Measurements from ENCODE around the gene EFNA5.
"Not testable (repeated sequence)": the region's sequence is repeated elsewhere in the genome, so short reads cannot be mapped to it uniquely, and the experiment has no call there.

EFNA5 gene

DNA sequence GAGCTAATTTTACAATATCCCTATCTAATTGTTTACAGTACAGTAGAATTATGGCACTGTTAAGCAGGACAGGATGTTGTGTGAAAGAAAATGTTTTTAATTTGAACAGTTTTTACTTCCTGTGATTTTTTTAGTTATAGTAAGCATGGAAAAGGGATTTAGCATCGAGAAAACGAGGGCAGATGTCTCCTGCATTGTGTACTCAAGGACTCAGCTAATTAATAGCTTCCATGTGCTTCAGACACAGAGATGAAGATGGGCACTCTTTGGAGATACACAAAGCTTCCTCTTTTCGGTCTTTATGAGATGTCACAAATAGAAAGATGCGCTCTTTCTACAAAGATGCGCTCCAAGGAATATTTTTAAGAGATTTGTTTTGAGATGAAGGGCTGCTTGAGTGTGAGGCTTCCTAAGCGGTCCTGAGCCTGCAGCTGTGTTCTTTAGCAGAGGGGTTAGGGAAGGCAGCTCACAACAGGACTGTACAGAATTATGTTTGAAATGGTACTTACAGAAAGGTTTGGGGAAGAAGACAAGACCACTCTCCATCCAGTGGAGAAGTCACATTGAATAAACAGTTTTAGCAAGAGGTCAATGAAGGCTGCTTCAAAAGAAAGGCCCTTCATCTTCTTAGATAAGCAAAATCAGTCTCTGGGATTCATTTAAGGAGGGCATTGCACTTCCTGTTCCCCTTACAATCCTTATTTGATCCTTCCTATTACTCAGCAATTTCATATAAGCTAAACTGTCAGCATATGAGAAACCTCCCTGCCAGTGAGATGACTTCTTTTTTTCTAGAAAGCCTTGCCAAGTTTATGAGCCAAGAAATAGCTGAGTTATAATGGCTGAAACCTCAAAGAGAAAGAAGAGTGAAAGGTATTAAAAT, 311.5 kb downstream of the EFNA5 start:
- no peak for DNase-seq

DNA sequence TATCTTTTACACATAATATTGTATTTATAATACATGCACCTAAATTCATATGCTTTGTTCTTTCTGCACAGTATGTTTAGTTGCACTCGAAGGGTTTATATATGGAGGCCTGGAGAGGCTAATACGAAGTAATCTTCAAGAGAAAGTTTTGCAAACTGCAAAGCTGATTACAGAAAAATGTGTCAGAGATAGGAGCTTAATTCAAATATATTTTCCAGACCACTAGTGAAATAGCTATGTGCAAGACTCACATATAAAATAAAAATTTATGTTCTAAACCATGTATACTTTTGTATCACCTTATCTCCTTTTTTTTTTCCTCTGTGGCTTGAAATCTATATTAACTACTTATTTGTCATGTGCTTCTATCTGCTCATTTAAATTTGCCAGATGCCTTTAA, 313.8 kb downstream of the EFNA5 start:
- DNase-seq, result no peak

DNA sequence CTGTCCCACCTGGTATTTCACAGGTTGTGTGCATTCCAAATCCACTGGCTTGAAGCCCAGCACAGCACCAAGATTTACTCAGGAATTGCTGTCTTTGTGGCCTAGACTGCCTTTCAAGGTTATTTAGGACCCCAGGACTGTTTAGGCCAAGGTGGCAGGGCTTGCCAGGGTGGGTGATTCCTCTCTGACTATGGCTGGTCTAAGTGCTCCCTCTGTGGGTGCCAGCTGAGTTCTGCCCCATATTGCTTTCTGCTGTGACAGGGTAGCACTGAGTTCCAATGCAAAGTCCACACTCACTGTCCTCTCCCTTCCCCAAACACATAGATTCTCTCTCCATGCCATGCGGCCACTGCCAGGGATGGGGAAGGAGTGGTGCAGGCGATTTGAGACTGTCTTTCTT, 318.2 kb downstream of the EFNA5 start:
- no peak for DNase-seq

DNA sequence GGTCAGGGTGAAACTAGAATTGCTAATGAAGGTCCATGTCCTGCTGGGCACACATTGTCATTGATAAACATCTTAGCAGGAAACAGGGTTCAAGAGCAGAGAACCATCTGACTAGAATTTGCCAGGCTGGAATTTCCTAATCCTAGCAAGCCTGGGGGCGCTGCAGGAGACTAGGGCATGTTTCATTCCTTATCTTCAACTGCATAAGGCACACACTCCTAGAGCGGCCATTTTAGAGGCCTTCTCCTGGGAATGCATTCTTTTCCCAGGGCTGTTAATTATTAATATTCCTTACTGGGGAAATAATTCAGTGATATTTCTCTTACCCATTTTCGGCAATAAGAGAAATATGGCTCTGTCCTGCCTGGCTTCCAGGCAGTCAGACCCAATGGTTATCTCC, 324.2 kb downstream of the EFNA5 start:
- DNase-seq, result not testable (repeated sequence)

DNA sequence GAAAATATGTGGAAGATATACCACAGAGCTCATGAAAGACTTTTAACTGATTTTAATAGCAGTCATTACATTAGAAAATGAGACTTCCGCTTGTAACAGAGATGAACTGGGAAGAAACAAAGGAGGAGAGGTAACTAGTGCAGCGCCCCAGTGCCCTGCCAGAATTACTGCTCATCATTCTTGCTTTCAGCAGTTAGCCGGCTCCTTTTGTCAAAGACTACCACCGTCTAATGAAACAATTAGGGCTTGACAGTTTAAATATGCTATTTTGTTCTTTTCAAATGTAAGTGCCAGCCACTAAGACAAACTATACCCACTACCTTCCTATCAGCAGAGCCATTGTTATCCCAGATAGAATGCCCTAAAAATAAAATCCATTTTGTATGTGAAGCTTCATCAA, 328.4 kb downstream of the EFNA5 start:
- DNase-seq, result no peak

DNA sequence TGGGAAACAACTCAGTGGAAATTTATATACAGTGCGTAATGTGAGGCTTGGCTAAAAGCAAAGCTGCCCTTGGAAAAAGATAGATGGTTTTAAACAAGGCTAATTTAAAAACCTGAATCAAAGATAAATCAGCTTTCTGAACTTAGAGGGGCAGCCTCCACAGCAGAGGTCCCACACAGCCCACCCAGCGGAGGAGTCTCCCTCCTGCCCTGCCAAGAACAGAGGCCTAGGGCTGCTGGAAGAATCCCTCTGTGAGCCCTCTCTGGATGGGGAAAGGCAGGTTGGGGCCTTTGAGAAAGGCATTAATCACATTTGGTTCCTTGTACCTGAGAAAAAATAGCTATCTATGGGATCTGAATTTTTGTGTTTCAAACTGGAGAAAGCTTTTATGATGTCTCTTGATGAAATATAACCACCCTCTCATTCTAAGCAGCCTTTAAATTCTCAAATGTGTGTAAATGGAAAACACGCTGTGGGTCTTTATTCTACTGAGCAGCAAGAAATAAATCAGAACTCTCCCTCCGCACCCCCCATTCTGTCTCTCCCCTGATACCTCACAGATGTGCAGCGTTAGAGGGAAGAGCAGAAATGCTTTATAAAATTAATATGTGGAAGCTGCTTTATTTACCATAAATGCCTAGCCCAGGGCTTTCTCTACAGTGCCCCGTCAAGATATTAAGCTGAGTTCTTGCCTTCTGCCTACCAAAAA, 329.2 kb downstream of the EFNA5 start:
- DNase-seq, result no peak

DNA sequence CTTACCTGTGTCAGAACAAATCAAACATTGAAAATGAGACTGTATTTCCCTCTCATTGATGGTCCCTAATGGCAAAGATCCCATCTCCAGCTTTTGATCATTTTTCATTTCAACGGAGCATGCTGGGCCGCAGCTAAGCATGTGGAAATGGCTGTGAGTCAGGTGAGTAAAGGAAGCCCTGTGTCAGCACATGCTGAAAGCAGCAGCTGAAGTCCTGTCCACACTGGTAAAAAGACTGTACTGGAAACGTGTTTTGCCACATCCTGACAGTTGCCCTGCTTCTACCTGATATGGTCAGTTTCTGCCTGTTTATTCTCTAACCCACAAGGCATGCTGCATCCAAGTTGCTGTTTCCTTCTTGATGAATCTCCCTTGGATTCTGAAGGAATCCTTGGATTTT, 330.1 kb downstream of the EFNA5 start:
- no peak for DNase-seq

DNA sequence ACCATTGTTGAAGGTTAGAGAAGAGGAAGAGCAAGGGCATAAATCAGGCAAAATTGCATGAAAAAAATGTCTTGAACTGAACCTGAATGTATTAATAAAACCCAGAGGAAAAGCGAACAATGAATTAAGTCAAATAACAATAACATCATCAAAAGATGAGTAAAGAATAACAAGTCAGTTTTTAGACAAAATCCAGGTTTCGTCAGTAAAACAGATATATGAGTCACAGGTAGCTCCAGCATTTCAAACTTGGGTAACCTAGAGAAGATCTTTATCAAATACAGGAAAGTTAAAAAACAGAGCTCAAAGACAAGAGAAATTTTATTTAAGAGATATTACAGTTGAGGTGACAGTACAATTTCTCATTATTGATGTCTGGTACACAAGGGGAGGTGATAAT, 332.4 kb downstream of the EFNA5 start:
- DNase-seq, result no peak

DNA sequence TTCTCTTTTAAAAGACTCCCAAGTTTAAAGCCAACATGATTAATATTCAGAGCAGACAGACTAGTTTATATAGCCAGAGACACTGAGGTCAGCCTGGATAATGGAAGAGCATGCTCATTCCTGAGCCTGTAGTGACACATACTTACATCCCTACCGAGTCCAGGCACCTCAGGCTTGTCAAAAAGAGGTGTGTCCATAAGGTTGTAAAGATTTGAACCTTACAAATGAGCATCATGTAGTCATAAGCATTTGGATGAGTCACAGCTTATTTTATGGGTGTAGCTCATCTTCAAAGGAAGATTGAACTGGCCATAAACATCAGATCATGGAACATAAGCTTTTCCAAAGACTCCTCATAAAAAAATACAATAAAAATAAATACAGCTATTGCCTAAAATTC, 333.5 kb downstream of the EFNA5 start:
- DNase-seq, result no peak

DNA sequence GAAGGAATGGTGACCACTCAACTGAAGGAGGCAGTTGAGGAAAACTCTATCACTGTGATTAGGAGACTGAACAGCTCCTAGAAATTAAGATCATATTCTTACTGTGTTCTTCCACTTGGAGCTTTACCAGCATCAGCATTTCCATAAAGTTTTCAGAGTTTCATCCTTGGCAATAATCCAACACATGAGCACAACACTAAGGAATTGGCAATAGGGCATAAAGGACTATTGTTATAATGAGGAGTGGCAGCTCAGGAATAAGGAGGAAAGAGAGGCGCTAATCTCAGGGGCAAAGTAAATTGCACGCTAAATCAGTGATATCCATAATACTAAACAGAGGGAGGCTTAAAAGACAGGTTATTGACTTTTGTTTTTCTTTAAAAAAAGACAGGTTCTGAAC, 338.9 kb downstream of the EFNA5 start:
- no peak for DNase-seq

DNA sequence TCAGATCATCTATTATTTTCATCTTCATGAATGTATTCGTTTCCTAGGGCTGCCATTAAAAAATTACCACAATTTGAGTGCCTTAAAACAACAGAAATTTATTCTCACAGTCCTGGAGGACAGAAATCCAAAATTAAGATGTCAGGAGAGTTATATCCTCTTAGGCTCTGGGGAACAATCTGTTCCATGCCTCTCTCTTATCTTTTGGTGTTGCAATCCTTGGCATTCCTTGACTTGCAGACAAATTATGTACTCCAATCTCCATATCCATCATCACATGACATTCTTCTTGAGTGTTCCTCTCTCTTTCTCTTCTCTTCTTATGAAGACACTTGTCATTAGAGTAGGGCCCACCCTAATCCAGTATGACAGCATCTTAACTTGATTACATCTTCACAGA, 339.4 kb downstream of the EFNA5 start:
- DNase-seq, result no peak

DNA sequence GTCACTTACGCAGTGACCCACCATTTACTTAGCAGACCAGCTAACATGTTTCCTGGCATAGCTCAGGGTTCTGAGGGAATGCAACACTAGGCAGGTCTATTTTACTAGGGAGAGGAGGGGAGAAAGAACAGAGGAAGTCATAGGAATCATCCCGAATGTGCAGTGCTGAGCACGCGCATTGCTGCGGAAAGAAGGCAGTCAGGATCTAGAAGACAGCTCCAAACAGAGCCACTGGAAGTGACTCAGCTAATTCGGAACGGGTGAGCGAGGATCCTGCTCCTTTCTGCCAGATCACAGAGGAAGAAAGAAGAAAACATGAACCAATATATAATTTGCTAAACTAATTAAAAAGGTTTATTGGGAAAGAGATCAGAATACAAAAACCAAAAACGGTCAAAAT, 339.8 kb downstream of the EFNA5 start:
- no peak for DNase-seq

DNA sequence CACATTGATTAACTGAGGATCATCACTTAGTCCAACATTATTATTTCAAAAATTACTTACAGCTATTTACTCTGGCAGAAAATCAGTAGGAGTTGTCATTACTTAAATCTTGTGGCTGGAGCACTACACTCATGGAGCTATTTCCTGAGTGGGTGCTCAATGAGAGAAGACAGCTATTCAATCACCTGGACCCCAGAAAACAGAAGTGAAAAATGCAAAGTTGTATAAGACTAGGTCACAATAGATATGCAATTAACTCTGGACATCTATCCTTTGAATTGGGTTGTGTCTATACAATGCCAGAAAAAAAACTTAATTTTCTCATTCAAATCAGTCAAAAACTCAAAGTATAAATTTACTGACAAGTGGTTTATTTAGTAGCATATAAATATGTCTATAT, 340.9 kb downstream of the EFNA5 start:
- no peak for DNase-seq

Measured in SHP77 (cell line).